Transverse colon (tissue), 4 donors: ENCODE data around the gene AMD1. TPM values are rescaled to one million over a fixed set of nuclear protein-coding genes. Genes with fewer than 3 reads are reported as not detected.

Source experiments
- DNase-seq: peaks from one replicate; pipeline ENCODE4 v3.0.0-alpha.2; 2019
- H3K27ac ChIP-seq, 4 donors: fragments of 200-600 bp; sonication (generic); 2 replicates each; pipeline ENCODE4 v1.5.1; 2016 to 2018; ENCODE audit warnings: inconsistent platforms in 4 of 4
- H3K27me3 ChIP-seq: fragments of 200-600 bp; sonication (generic); 2 replicates; pipeline ENCODE4 v1.5.1; 2017; ENCODE audit warnings: inconsistent platforms
- H3K36me3 ChIP-seq, 4 donors: fragments of 200-600 bp; sonication (generic); 2 replicates each; pipeline ENCODE4 v1.5.1; 2017 to 2019; ENCODE audit warnings: inconsistent platforms in 4 of 4
- H3K4me1 ChIP-seq, 4 donors: fragments of 200-600 bp; sonication (generic); 2 replicates each; pipeline ENCODE4 v1.5.1; 2017 to 2020; ENCODE audit warnings: inconsistent platforms in 4 of 4
- H3K4me3 ChIP-seq, 4 donors: fragments of 200-600 bp; sonication (generic); 1 replicate in 1 of 4; 2 replicates in 3 of 4; pipeline versions ENCODE4 v1.5.1 to v1.6.1; 2017 to 2019; ENCODE audit warnings: inconsistent platforms in 4 of 4
- H3K9me3 ChIP-seq, 2 donors: fragments of 200-600 bp; sonication (generic); 2 replicates each; pipeline ENCODE4 v1.5.1; 2017 to 2019; ENCODE audit warnings: inconsistent platforms in 2 of 2
- EP300 ChIP-seq: sonication (generic); formaldehyde crosslinking; IDR thresholded peaks from one replicate; pipeline ENCODE4 v1.6.1; 2017; ENCODE audit warnings: antibody characterized with exemption, low read depth
- POLR2A ChIP-seq: fragments of 450-650 bp; IDR thresholded peaks from one replicate; pipeline ENCODE4 v1.6.1; 2016; ENCODE audit warnings: antibody characterized with exemption, mild to moderate bottlenecking, moderate library complexity
- POLR2AphosphoS5 ChIP-seq, 3 donors: sonication (generic); formaldehyde crosslinking; IDR thresholded peaks; one replicate each; pipeline ENCODE4 v1.6.1; 2016; ENCODE audit warnings: antibody characterized with exemption in 3 of 3
- WGBS, 2 donors: methylation state at CpG; one replicate each; pipeline ENCODE4 v1.1.5; 2018; ENCODE audit warnings: low coverage in 1 of 2; 5-methylcytosine and 5-hydroxymethylcytosine counted together
- in situ Hi-C, 4 donors: fragments of 200-750 bp; cut with MboI; loops; one replicate each; pipeline versions ENCODE4 v1.15.0 to v1.15.1; 2017; ENCODE audit warnings: low sequenced_read_pairs in 3 of 4, low pct_ligation_motif_present in 1 of 4, low pct_unique_long_range_greater_than_20kb in 1 of 4
- intact Hi-C: fragments of 100-400 bp; cut with DNase I; formaldehyde crosslinking; loops from one replicate; pipeline ENCODE4 v1.15.1; 2023; ENCODE audit warnings: low total_unique reads
- total RNA-seq, 4 donors: library from RNA; depleted of rRNA; stranded (reverse); fragments of >200 nt; gene quantifications; one replicate each; pipeline ENCODE4 v1.1.0, GENCODE V29; 2016
- TF ChIP-seq, protein P1 (sequence below), 5 experiments: fragments of 200-600 bp in 3 of 5; fragments of 450-650 bp in 2 of 5; sonication (generic) in 3 of 5; IDR thresholded peaks; 1 replicate in 2 of 5; 2 replicates in 3 of 5; pipeline ENCODE4 v1.5.1; 2016 to 2017; ENCODE audit warnings: antibody characterized with exemption in 5 of 5, inconsistent platforms in 3 of 5, mild to moderate bottlenecking in 2 of 5, moderate library complexity in 1 of 5

AMD1 gene
- total RNA-seq, 4 donors from 2014 or later, result 50.7 to 86.4 (median 75.1) TPM

DNA sequence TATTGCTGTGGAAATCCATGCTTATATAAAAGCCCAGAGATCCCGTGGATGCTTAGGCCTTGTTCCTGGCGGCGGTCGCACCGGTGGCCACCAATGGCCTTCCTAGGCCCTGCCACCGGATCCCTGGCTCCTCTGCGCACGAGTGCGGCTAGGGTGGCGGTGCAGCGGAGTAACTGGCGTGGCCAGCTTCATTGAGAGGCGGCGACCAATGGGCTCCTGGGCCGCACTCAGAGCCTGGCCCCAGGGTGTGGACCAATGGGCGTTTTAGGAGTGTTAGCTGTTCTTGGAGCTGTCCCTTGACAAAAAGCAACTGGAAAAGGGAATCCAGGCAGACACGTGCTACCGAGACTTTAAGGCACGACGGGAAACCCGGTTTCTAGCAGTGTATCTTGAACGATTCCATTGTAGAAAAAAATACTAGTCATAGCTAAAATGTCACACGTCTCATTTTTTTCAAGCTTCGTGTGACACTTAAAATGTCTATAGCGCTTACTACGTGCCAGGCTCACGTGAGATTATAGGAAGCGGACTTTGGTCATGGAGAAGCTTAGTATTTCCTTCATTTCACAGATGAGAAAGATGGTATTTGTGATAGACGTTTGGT is 1.7 kb downstream of the AMD1 start:
- Histone ChIP-seq H3K27me3 (no peaks in the 10 kb centered on the region), H3K36me3 (no peaks in the 10 kb centered on the region), H3K27ac (peak overlapping the region; percentile 94 to 99 (median 97)), H3K9me3 (no peaks in the 10 kb centered on the region), H3K4me1 (peaks cover 11 to 54% (median 41%) of the 10 kb centered on the region in 4 donors), H3K4me3 (peak overlapping the region; percentile 78 to 95 (median 90))
- 0 to 2% methylated on average over 6 to 29 of the region's 29 CpGs for WGBS, 2 donors
- TF ChIP-seq, protein P1, sequence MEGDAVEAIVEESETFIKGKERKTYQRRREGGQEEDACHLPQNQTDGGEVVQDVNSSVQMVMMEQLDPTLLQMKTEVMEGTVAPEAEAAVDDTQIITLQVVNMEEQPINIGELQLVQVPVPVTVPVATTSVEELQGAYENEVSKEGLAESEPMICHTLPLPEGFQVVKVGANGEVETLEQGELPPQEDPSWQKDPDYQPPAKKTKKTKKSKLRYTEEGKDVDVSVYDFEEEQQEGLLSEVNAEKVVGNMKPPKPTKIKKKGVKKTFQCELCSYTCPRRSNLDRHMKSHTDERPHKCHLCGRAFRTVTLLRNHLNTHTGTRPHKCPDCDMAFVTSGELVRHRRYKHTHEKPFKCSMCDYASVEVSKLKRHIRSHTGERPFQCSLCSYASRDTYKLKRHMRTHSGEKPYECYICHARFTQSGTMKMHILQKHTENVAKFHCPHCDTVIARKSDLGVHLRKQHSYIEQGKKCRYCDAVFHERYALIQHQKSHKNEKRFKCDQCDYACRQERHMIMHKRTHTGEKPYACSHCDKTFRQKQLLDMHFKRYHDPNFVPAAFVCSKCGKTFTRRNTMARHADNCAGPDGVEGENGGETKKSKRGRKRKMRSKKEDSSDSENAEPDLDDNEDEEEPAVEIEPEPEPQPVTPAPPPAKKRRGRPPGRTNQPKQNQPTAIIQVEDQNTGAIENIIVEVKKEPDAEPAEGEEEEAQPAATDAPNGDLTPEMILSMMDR (IDR thresholded peaks at IDR 0.05), result no peak
- TF ChIP-seq POLR2A, result peak; percentile 98
- TF ChIP-seq EP300, result no peak
- TF ChIP-seq POLR2AphosphoS5 (IDR thresholded peaks at IDR 0.05), result peak; percentile 98 to 99 (median 98)
- intact Hi-C loops (loop anchor here (10.0 kb wide), 1 partner anchor 99 kb away; no protein-coding TSS in a partner anchor), in situ Hi-C loops (loop anchor here in 2 of 4 donors (10.0 kb wide), 2 partner anchors 61 to 191 kb away; partner anchors contain the start of gene CDK19 (in 1 of the 2))
- DNase-seq, result peak; percentile 92

DNA sequence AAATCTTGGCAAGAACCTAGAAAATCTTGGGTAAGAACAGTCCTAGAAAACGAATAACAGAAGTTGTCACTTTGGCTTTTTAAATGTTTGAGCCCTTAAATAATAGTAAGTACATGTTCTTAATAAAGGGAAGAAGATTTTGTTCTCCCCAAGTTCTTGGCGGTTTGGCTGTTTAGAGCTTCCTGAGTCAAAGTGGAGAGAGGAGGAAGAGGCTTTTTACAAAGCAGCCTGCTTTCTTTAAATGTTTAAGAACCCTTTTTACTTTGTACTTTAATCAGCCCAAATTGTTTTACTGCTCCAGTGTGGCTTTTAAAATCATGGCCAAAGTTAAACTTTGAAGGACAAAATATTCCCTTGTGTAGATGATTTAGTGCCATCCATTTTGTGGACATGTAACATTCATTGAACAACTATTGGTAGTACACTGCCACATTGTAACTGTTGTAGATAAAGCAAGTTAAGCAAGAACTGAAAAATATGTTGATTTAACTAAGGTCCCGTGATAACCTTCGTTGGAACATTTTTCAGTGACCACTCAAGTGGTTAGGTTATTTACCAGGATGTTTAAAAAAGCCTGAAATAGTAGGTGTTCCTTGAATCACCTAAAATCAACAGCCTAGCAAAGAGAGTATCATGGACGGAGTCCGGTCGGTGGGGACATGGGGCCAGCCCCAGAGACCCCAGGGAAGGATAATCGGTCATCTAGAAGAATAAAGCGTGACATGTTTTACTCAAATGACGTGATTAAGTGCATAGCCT is 2.4 kb downstream of the AMD1 start:
- Histone ChIP-seq H3K27ac (peak overlapping the region; percentile 94 to 99 (median 97)), H3K9me3 (no peaks in the 10 kb centered on the region), H3K4me1 (peaks cover 17 to 61% (median 48%) of the 10 kb centered on the region in 4 donors), H3K4me3 (peak overlapping the region in 3 of 4 donors; percentile 78 to 94 (median 86)), H3K36me3 (no peaks in the 10 kb centered on the region), H3K27me3 (no peaks in the 10 kb centered on the region)
- no peak for TF ChIP-seq EP300
- TF ChIP-seq POLR2A, result no peak
- TF ChIP-seq, protein P1 (IDR thresholded peaks at IDR 0.05), result no peak
- no peak for TF ChIP-seq POLR2AphosphoS5 (IDR thresholded peaks at IDR 0.05)
- WGBS, 2 donors, result 5 to 19% methylated on average over 4 to 10 of the region's 10 CpGs
- DNase-seq, result no peak
- in situ Hi-C loops, result loop anchor here in 2 of 4 donors (10.0 kb wide), 2 partner anchors 62 to 192 kb away; partner anchors contain the start of gene CDK19 (in 1 of the 2)
- intact Hi-C loops, result loop anchor here (10.0 kb wide), 1 partner anchor 98 kb away; no protein-coding TSS in a partner anchor

DNA sequence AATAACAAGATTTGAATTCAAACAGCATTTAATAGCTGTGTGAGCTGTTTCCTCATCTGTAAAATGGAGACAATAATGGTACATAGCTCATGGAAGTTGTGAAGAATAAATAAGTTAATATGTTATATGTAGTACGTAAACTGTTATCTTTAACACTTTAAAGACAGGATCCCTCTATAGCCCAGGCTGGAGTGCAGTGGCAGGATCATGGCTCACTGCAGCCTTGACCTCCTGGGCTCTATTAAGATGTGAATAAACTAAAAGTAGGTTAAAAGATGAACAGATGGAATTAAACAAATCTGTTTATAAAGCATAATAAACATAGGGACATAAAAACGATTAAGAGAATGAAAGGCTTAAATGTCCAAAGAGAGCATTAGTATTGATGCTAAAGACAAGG is 3.0 kb downstream of the AMD1 start:
- no peak for DNase-seq
- WGBS, 2 donors, result 6 to 24% methylated on average over 2 of the region's 2 CpGs
- intact Hi-C loops (loop anchor here (10.0 kb wide), 1 partner anchor 97 kb away; no protein-coding TSS in a partner anchor), in situ Hi-C loops (loop anchor here in 2 of 4 donors (10.0 kb wide), 2 partner anchors 63 to 193 kb away; partner anchors contain the start of gene CDK19 (in 1 of the 2))
- no peaks in the 10 kb centered on the region for H3K36me3 ChIP-seq
- H3K27me3 ChIP-seq, result no peaks in the 10 kb centered on the region
- H3K4me3 ChIP-seq, result peak overlapping the region in 2 of 4 donors; percentile 86 to 94
- H3K9me3 ChIP-seq, result no peaks in the 10 kb centered on the region
- H3K4me1 ChIP-seq, result peaks cover 22 to 67% (median 54%) of the 10 kb centered on the region in 4 donors
- peak overlapping the region; percentile 94 to 99 (median 97) for H3K27ac ChIP-seq
- TF ChIP-seq POLR2A (no peak), EP300 (no peak), POLR2AphosphoS5 (IDR thresholded peaks at IDR 0.05) (no peak)
- TF ChIP-seq, protein P1 (IDR thresholded peaks at IDR 0.05), result no peak
